Posterior vena cava (tissue), 2 donors: ENCODE data around the gene PRPS1. TPM values are rescaled to one million over a fixed set of nuclear protein-coding genes. Genes with fewer than 3 reads are reported as not detected.
"Not testable (repeated sequence)": the region's sequence is repeated elsewhere in the genome, so short reads cannot be mapped to it uniquely, and the experiment has no call there.

Experiments used
- DNase-seq: peaks from one replicate; pipeline ENCODE4 v3.0.0-alpha.2; 2020; ENCODE audit warnings: low spot score
- intact Hi-C, 2 donors: fragments of 100-400 bp; cut with DNase I; formaldehyde crosslinking; loops; one replicate each; pipeline versions ENCODE4 v1.14.1 to v1.14.2; 2022 to 2023
- total RNA-seq, 2 donors: library from RNA; stranded (reverse); fragmentation: NEBNext Ultra II Directional; extraction: Animal tissue kit (Norgen Biotek cat#: 25700); gene quantifications; one replicate each; pipeline ENCODE4 v1.2.1, GENCODE V29; 2021
- donor health status: DM: yes; HTN: yes; CAD: no.
- donor health status: DM: yes; HTN: yes; CAD: no.

The PRPS1 gene
- total RNA-seq, 2 donors from 2014 or later = 30.2 to 32.7 TPM

GRCh38 chrX:107628662-107629539 lies 591 bp downstream of the PRPS1 start:
- intact Hi-C loops = no loop called here
- DNase-seq = no peak

DNA sequence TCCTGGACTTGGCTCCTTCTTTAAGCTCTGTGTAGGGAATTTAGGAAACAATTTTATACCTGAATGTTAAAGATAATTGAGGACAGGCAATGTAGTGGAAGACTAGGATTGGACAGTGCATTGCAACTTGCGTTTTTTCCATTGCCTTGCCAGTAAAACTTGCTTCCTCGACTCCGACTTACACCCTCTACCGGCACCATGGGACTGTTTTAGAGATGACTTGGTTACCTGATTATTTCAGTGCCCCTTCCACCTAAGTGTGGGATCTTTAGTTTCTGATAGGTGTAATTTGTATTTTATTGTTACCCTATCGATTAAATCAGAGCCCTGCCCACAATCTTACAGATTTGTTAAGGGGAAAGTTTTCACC lies 1.2 kb downstream of the PRPS1 start:
- intact Hi-C loops = no loop called here
- DNase-seq = no peak

- intact Hi-C loops = no loop called here
- DNase-seq = no peak
Measured at GRCh38 chrX:107630031-107630689, 1.9 kb downstream of the PRPS1 start.

DNA sequence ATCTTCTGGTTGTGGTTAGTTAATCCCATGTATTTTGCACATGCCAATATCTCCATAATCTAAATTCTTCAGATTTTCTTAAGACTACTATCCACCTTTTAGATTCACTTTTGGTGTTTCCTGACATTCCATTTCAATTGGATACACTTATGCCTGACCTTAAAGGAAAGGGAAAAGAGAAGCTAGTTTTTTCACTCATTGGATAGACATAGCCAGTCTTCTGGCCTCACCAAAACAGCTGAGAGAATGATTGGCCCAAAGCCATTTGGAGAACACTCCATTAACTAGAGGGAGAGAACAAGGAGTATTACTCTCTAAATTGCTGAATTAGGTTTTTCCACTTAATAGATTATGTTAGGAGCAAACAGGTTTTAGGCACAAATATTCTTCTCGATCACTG lies 4.0 kb downstream of the PRPS1 start:
- DNase-seq = no peak
- intact Hi-C loops = no loop called here

DNA sequence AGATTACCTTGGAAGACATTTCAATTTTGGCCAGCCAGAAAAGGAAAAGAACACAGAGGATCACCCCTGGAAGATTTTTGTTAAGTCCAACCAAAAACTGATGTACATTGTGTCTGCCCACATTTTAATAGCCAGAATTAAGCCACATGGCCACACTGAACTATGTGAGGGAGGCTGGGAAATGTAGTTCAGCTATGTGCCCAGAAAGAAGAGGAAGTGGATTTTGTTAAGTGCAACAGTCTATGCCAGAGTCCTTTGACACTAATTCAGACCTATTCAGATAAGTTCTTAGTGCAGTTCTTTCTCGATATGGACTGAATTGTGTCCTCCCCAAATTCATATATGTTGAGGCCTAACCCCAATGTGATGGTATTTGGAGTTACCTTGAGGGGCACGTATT lies 18.4 kb downstream of the PRPS1 start:
- no peak for DNase-seq
- intact Hi-C loops = no loop called here

DNA sequence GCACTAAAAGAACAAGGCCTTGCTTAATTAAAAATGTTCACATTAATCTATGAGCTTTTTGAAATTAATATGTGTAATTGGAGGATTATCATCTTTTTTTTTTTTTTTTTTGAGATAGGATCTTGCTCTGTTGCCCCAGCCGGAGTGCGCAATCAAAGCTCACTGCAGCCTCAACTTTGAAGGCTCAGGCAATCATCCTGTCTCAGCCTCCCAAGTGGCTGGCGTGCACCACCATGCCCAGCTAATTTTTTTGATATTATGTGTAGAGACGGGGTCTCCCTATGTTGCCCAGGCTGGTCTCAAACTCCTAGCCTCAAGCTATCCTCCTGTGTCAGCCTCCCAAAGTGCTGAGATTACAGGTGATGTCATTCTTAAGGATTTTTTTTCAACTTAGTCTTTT lies 20.0 kb downstream of the PRPS1 start:
- intact Hi-C loops = no loop called here

DNA sequence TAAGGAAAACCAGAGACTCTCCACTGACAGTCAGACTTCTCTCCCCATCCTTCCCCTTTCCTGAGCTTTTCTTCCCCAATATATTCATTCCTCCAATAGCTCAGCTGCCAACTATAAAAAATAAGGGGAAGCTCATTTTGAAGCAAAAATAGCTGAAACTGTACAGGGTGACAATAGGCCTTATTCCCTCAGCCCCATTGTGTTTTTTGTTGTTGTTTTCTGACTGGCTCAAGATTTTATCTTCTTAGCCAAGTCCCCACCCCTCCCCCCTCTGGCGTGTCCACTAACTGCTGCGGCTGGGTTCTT lies 26.2 kb downstream of the PRPS1 start:
- peak; percentile 84 for DNase-seq
- intact Hi-C loops = no loop called here

More for the DNA sequence above, 20.0 kb downstream of the PRPS1 start:
- no peak for DNase-seq

- intact Hi-C loops = loop anchor here (5.0 kb wide), 1 partner anchor 122 kb away; the partner anchor contains the start of genes NCBP2L (in 2 of the 2) and TSC22D3 (in 2 of the 2)
- DNase-seq = peak; percentile 85
Measured at GRCh38 chrX:107654872-107655761, 26.8 kb downstream of the PRPS1 start.

- no peak for DNase-seq
- intact Hi-C loops = loop anchor here (5.0 kb wide), 1 partner anchor 120 kb away; the partner anchor contains the start of genes NCBP2L (in 2 of the 2) and TSC22D3 (in 2 of the 2)
Measured at GRCh38 chrX:107656978-107657377, 28.7 kb downstream of the PRPS1 start.

DNA sequence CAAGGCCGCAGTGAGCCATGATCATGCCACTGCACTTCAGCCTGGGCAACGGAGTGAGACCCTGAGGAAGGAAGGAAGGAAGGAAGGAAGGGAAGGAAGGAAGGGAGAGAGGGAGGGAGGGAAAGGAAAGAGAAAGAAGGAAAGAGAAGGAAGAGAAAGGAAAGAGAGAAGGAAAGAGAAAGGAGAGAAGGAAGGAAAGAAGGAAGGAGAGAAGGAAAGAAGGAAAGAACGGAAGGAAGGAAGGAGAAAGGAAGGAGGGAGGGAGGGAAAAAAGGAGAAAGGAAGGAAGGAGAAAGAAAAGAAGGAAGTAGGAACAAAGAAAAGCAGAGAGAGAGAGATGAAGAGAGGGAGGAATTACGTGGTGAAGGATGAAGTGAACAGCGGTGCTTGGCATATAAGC lies 30.4 kb downstream of the PRPS1 start:
- intact Hi-C loops = loop anchor here (5.0 kb wide), 1 partner anchor 119 kb away; the partner anchor contains the start of genes NCBP2L (in 2 of the 2) and TSC22D3 (in 2 of the 2)
- no peak for DNase-seq

DNA sequence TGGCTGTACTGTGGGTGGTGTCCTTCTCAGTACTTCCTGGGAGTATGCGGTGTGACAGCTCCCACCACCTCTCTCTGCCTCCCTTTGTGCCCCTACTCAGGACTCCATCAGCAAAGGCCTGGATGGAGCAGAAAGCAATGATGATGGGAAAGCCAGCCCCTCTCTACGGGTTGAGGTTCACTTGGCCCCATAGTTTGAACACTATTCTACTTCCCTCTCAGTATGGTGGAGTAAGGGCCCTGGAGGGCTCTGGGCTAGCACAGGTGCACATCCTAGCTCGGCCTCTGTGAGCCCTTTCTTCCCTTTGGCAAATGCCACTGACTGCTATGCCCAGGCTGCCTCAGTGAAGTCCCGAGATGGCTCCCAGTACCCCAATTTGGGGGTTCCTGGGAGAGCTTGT lies 31.0 kb downstream of the PRPS1 start:
- intact Hi-C loops = loop anchor here (5.0 kb wide), 1 partner anchor 118 kb away; the partner anchor contains the start of genes NCBP2L (in 2 of the 2) and TSC22D3 (in 2 of the 2)
- DNase-seq = no peak

DNA sequence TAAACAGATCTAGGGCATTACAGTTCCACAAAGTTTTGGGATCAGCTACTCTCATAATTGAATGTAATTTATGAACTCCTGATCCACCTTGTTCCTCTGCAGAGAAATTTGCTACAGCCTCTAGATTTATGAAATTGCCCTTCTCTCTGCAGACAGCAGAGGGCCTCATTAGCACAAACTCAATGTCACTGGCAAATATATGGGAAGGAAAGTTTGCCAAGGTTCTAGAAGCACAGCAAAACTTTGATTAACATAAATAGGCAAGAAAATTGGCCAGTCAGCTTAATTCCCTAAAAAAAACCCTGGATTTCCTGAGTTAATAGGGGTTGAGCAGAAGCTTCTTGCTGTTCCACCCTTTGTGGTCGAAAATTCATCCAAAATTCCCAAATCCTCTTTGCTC lies 31.5 kb downstream of the PRPS1 start:
- intact Hi-C loops = loop anchor here (5.0 to 10.0 kb wide), 2 partner anchors 118 to 245 kb away; partner anchors contain the start of genes NCBP2L (in 2 of the 2) and TSC22D3 (in 2 of the 2)
- no peak for DNase-seq

DNA sequence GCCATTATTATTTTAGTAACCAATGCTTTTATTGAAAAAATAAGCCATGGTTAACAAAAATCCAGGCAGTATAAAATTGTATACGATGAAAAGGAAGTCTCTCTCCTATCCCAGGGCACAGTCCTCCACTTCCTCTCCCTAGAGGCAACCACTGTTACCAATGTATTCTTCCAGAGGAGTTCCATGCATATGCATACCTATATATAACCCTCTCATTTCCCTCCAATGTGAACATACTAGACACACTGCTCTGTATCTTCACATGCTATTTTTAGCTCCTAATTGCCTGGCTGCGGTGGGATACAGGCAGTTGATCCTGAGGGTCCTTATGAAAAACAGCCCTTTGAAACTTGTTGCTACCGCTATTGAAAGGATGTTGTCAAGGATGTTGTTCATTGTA lies 33.8 kb downstream of the PRPS1 start:
- no peak for DNase-seq
- intact Hi-C loops = loop anchor here in 1 of 2 donors (10.0 kb wide), 1 partner anchor 243 kb away; no protein-coding TSS in a partner anchor

GRCh38 chrX:107662824-107663223 lies 34.5 kb downstream of the PRPS1 start:
- intact Hi-C loops = loop anchor here in 1 of 2 donors (10.0 kb wide), 1 partner anchor 242 kb away; no protein-coding TSS in a partner anchor
- no peak for DNase-seq

- intact Hi-C loops = loop anchor here in 1 of 2 donors (10.0 kb wide), 1 partner anchor 238 kb away; no protein-coding TSS in a partner anchor
- no peak for DNase-seq
Measured at GRCh38 chrX:107666931-107667330, 38.6 kb downstream of the PRPS1 start.

DNA sequence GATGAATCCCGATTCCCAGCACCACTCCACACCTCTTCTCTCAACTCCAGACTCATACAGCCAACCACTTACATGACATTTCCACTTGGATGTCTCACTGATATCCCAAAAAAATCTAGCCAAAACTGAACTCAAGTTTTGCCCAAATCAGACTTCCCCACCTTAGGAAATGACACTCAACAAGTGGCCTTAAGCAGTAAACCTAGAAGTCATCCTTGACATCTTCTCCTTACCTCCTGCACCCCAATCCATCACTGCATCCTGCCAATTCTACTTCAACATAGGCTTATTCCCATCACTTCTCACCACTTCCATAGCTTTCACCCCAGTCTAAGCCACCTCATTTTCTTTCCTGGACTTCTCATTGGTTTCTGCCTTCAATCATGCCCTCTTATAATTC lies 39.1 kb downstream of the PRPS1 start:
- no peak for DNase-seq

DNA sequence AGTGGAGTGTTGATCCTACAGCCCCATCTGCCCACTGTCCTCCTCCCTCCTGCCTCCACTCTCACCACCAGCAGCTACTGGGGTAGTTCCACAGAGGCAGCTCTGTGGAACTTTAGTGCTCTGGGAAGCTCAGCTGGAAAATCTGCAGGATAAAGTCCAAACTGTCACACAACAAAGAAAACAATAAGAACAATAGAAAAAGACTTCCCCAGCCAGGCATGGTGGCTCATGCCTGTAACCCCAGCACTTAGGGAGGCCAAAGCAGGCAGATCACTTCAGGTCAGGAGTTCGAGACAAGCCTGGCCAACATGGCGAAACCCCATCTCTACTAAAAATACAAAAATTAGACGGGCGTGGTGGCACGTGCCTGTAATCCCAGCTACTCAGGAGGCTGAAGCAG lies 40.4 kb downstream of the PRPS1 start:
- DNase-seq = not testable (repeated sequence)
- intact Hi-C loops = loop anchor here (2.0 to 10.0 kb wide), 2 partner anchors 42 to 236 kb away; no protein-coding TSS in a partner anchor

More for the DNA sequence above, 39.1 kb downstream of the PRPS1 start:
- intact Hi-C loops = loop anchor here in 1 of 2 donors (10.0 kb wide), 1 partner anchor 237 kb away; no protein-coding TSS in a partner anchor

- DNase-seq = no peak
- intact Hi-C loops = loop anchor here (2.0 to 10.0 kb wide), 2 partner anchors 42 to 236 kb away; no protein-coding TSS in a partner anchor
Measured at GRCh38 chrX:107669261-107669660, 41.0 kb downstream of the PRPS1 start.
